HFFc6 (cell line): ENCODE results near the gene ARHGAP26. TPM values are rescaled to one million over a fixed set of nuclear protein-coding genes. Genes with fewer than 3 reads are reported as not detected.

Experiments used
- DNase-seq: peaks from one replicate; pipeline ENCODE4 v3.0.0-alpha.2; 2018
- H3K27ac Mint-ChIP-seq: 2 replicates; pipeline ENCODE4 v1.8.0; 2020; ENCODE audit warnings: mild to moderate bottlenecking, mixed read lengths
- H3K27me3 Mint-ChIP-seq: 2 replicates; pipeline ENCODE4 v1.8.0; 2021; ENCODE audit warnings: mild to moderate bottlenecking, moderate library complexity, mixed read lengths; ENCODE audit not compliant: insufficient read depth
- H3K36me3 Mint-ChIP-seq: 2 replicates; pipeline ENCODE4 v1.8.0; 2021; ENCODE audit warnings: low read depth, mixed read lengths
- H3K4me1 Mint-ChIP-seq: 2 replicates; pipeline ENCODE4 v1.8.0; 2020; ENCODE audit warnings: low read depth, mixed read lengths
- H3K4me3 Mint-ChIP-seq: 2 replicates; pipeline ENCODE4 v1.8.0; 2020; ENCODE audit warnings: mild to moderate bottlenecking, moderate library complexity, mixed read lengths
- H3K9me3 Mint-ChIP-seq: 2 replicates; pipeline ENCODE4 v1.8.0; 2020; ENCODE audit warnings: mild to moderate bottlenecking, mixed read lengths
- total RNA-seq, 6 experiments: library from RNA; stranded (reverse); fragmentation: NEBNext Ultra II Directional; extraction: Animal tissue kit (Norgen Biotek cat#: 25700); gene quantifications; 2 replicates in 1 of 6; 3 replicates in 5 of 6; pipeline ENCODE4 v1.2.3, GENCODE V29; 2021
- TF ChIP-seq, protein P1 (sequence below): fragments of 200-600 bp; sonication (generic); IDR thresholded peaks from 2 replicates; pipeline ENCODE4 v1.5.0; 2021; ENCODE audit warnings: antibody characterized with exemption, mild to moderate bottlenecking

The ARHGAP26 gene
- total RNA-seq, 6 experiments from 2014 or later: 2.3 to 3.6 (median 3.1) TPM

DNA sequence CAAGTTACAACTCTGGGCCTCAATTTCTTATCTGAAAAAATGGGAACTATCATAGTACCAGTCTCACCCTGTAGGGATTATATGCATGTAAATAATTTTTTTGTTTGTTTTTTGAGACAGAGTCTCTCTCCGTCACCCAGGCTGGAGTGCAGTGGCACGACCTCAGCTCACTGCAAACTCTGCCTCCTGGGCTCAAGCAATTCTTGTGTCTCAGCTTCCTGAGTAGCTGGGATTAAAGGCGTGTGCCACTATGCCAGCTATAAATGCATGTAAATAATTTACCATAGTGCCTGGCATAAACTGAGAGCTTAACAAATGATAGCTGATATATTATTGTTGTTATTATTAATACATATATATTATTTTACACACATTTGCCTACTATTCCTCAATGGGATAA is 3.0 kb upstream of the ARHGAP26 start:
- Mint-ChIP-seq H3K27ac (no peak overlapping the region), H3K36me3 (no peaks in the 10 kb centered on the region), H3K27me3 (peaks cover 6% of the 10 kb centered on the region), H3K4me3 (no peak overlapping the region), H3K4me1 (peaks cover 18% of the 10 kb centered on the region), H3K9me3 (no peaks in the 10 kb centered on the region)
- TF ChIP-seq, protein P1, sequence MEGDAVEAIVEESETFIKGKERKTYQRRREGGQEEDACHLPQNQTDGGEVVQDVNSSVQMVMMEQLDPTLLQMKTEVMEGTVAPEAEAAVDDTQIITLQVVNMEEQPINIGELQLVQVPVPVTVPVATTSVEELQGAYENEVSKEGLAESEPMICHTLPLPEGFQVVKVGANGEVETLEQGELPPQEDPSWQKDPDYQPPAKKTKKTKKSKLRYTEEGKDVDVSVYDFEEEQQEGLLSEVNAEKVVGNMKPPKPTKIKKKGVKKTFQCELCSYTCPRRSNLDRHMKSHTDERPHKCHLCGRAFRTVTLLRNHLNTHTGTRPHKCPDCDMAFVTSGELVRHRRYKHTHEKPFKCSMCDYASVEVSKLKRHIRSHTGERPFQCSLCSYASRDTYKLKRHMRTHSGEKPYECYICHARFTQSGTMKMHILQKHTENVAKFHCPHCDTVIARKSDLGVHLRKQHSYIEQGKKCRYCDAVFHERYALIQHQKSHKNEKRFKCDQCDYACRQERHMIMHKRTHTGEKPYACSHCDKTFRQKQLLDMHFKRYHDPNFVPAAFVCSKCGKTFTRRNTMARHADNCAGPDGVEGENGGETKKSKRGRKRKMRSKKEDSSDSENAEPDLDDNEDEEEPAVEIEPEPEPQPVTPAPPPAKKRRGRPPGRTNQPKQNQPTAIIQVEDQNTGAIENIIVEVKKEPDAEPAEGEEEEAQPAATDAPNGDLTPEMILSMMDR: no peak
- no peak for DNase-seq

DNA sequence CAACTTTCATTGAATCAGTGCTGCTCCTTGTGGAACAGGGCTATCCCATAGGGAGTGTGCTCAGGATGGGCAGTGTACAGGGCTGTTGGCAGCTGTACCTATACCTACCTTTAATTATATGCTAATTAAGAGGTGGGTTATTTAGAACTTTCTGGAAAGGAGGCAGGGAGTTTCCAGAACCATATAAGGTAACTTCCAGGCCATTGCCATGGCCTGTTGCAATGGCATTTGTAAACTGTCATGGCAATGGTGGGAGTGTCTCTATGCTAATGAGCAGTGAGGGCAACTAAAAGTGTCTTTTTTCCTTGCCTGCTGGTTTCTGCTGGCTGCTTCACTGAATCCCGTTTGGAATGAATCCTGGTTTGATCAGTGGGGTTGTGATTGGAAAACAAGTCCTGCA is 2.3 kb upstream of the ARHGAP26 start:
- H3K27ac Mint-ChIP-seq: no peak overlapping the region
- no peaks in the 10 kb centered on the region; the same call in 1 of the 2 replicates for H3K27me3 Mint-ChIP-seq
- TF ChIP-seq, protein P1: no peak
- no peaks in the 10 kb centered on the region for H3K36me3 Mint-ChIP-seq
- peaks cover 18% of the 10 kb centered on the region for H3K4me1 Mint-ChIP-seq
- DNase-seq: no peak
- H3K9me3 Mint-ChIP-seq: no peaks in the 10 kb centered on the region
- H3K4me3 Mint-ChIP-seq: no peak overlapping the region

DNA sequence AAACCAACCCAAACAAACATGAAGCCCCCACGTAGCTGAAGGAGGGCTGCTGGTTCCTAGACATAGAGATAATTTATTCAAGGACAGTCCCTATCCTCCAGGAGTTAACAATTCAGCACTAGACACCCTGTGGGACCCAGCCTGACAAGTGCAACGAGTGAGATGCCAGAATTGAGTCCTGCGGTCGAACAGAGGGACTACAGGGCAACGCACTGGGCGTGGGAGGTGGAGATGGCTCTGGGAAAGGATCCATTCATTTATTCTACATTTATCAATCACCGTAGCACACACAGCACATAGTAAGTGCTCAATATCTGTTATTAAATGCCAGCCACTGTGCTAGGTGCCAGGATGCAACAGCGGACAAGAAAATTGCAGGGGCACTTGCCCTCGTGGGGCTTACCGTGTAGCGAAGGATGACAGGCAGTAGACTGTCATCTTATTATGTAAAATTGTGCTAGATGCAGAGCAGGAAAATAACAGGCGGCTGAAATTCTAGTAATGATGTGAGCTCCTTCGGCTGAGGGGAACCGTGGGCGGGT is 855 bp upstream of the ARHGAP26 start:
- no peak for DNase-seq
- Mint-ChIP-seq H3K27ac (peak overlapping the region; percentile 82; the same call in 1 of the 2 replicates), H3K4me1 (peaks cover 18% of the 10 kb centered on the region), H3K27me3 (no peaks in the 10 kb centered on the region; the same call in 1 of the 2 replicates), H3K4me3 (peak overlapping the region; percentile 98), H3K9me3 (no peaks in the 10 kb centered on the region), H3K36me3 (no peaks in the 10 kb centered on the region)
- TF ChIP-seq, protein P1: 0 out of 2 replicates have a peak, but pooled peaks have one; percentile 7

DNA sequence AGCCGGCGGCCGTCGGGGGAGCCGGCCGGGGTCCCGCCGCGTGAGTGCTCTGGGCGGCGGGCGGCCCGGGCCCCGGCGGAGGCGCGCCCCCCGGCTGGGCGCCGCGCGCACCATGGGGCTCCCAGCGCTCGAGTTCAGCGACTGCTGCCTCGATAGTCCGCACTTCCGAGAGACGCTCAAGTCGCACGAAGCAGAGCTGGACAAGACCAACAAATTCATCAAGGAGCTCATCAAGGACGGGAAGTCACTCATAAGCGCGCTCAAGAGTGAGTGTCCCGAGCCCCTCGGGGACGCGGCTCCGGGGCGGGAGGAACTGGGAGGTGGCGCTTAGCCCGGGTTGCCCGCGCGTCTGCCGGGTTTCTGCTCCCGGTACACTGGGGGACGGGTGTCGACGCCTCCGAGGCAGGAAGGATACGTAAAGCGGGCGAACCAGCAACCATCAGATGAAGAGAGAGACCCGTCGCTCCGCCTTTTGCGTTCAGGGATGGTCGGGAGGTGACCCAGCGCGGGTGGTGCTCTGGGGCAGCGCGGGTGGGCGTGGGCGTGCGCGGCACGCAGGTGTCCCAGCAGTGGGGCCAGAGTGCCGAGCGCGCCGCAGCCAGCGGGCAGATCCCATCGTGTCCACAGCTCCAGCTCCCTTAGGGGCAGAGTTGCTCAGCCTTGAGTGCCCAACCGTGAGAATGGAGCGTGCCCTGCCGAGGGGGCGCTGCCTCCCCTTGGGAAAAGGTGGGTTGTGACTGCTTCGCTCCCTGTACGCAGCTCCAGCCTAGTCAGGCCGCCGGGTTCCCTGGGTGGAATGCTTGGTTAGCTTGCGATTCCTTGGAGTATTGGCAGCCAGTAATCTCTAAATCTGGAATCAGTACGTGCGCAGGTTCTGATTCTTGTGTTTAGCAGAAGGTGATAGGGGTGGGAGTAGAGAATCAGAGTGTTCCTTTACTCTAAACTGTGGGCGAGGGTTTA is 753 bp downstream of the ARHGAP26 start:
- DNase-seq: peak; percentile 24
- H3K27me3 Mint-ChIP-seq: no peaks in the 10 kb centered on the region; the same call in 1 of the 2 replicates
- no peaks in the 10 kb centered on the region for H3K36me3 Mint-ChIP-seq
- H3K27ac Mint-ChIP-seq: peak overlapping the region; percentile 58; the same call in 1 of the 2 replicates
- TF ChIP-seq, protein P1: peak; percentile 33; the same call in 1 of the 2 replicates
- H3K4me1 Mint-ChIP-seq: peaks cover 18% of the 10 kb centered on the region
- H3K9me3 Mint-ChIP-seq: no peaks in the 10 kb centered on the region
- peak overlapping the region; percentile 98 for H3K4me3 Mint-ChIP-seq

DNA sequence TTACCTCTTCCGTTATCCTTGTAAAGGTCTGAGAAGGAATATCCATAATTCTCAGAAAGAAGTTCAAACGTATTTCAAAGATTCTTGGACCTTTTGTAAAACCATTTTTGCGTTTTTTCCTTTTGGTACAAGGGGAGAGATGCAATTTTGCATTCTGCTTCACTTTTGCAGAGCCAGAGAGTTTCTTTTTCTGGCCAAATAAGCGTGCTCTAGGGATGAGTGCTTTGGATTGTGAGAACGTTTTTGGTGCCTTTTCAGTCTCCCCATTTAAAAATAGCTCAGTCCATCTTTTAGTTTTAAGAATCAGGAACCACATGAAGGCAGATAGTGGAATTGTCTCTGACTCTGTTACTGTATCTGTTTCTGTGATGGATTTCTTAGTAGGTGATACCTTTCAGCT is 1.5 kb downstream of the ARHGAP26 start:
- H3K4me3 Mint-ChIP-seq: peak overlapping the region; percentile 98

More for the DNA sequence above, 1.5 kb downstream of the ARHGAP26 start:
- no peaks in the 10 kb centered on the region for H3K36me3 Mint-ChIP-seq
- no peaks in the 10 kb centered on the region for H3K9me3 Mint-ChIP-seq
- H3K4me1 Mint-ChIP-seq: peaks cover 18% of the 10 kb centered on the region
- no peak overlapping the region for H3K27ac Mint-ChIP-seq
- no peaks in the 10 kb centered on the region; the same call in 1 of the 2 replicates for H3K27me3 Mint-ChIP-seq
- TF ChIP-seq, protein P1: no peak
- no peak for DNase-seq
